HL-60 (cell line): Measurements from ENCODE around the gene PITPNC1.

Experiments used
- CTCF ChIP-seq: IDR thresholded peaks from one replicate; pipeline ENCODE4 v1.5.1; 2011; ENCODE audit warnings: low read length, control low read depth, inconsistent platforms; ENCODE audit not compliant: insufficient read depth
- POLR2AphosphoS5 ChIP-seq: IDR thresholded peaks from 2 replicates; pipeline ENCODE4 v1.6.1; 2012; ENCODE audit warnings: low read depth
- REST ChIP-seq: IDR thresholded peaks from 2 replicates; pipeline ENCODE4 v1.6.1; 2012; ENCODE audit warnings: low read depth; ENCODE audit not compliant: insufficient replicate concordance
- SPI1 ChIP-seq: IDR thresholded peaks from 2 replicates; pipeline ENCODE4 v1.6.1; 2012; ENCODE audit warnings: low read depth, mild to moderate bottlenecking, borderline replicate concordance

- TF ChIP-seq CTCF (no peak), POLR2AphosphoS5 (no peak), SPI1 (no peak), REST (no peak)
Observed at GRCh38 chr17:67353929-67354574, 23.0 kb upstream of the PITPNC1 start.
